HepG2 (cell line): Measurements from ENCODE around the gene ESPN. TPM values are rescaled to one million over a fixed set of nuclear protein-coding genes. Genes with fewer than 3 reads are reported as not detected.

Experiments
- CREM ChIP-seq, 2 experiments: sonication (generic) in 1 of 2; formaldehyde crosslinking in 1 of 2; IDR thresholded peaks; 2 replicates each; pipeline versions ENCODE4 v1.4.0 to v1.6.1; 2016 to 2020; ENCODE audit warnings: antibody characterized with exemption in 1 of 2, mild to moderate bottlenecking in 1 of 2, missing genetic modification reagents in 1 of 2
- NFKBIZ ChIP-seq: IDR thresholded peaks from 2 replicates; pipeline ENCODE4 v1.6.1; 2018; ENCODE audit warnings: missing genetic modification reagents, missing compliant biosample characterization
- NR2F6 ChIP-seq, 2 experiments: IDR thresholded peaks; 2 replicates each; pipeline ENCODE4 v1.6.1; 2016; ENCODE audit warnings: antibody characterized with exemption in 1 of 2, mild to moderate bottlenecking in 1 of 2
- SP2 ChIP-seq: sonication (generic); formaldehyde crosslinking; IDR thresholded peaks from 2 replicates; pipeline ENCODE4 v1.5.1; 2020; ENCODE audit warnings: mild to moderate bottlenecking, missing genetic modification reagents
- SP5 ChIP-seq: IDR thresholded peaks from 2 replicates; pipeline ENCODE4 v1.6.1; 2016; ENCODE audit warnings: low read depth, borderline replicate concordance
- ZNF260 ChIP-seq: sonication (generic); formaldehyde crosslinking; IDR thresholded peaks from 2 replicates; pipeline ENCODE4 v1.4.0; 2020; ENCODE audit warnings: missing genetic modification reagents, low read depth, mild to moderate bottlenecking, borderline replicate concordance
- polyA plus RNA-seq, 8 experiments: library from polyadenylated mRNA; depleted of rRNA in 3 of 8; stranded (reverse) in 7 of 8; unstranded in 1 of 8; fragments of >200 nt; fragmentation: Illumina TruSeq in 4 of 8; extraction: Trizol in 4 of 8; gene quantifications; 2 replicates each; pipeline versions ENCODE4 v1.2.1 to v1.2.3, GENCODE V29; 2011 to 2016; ENCODE audit warnings: low read depth in 4 of 8, missing spikeins in 1 of 8, mixed read lengths in 1 of 8; ENCODE audit not compliant: insufficient read depth in 1 of 8
- total RNA-seq, 5 experiments: library from RNA; depleted of rRNA; stranded (reverse); fragments of >200 nt; fragmentation: Illumina TruSeq; extraction: Trizol; gene quantifications; 2 replicates each; pipeline ENCODE4 v1.2.3, GENCODE V29; 2016; ENCODE audit warnings: low read depth in 1 of 5
- TF ChIP-seq, protein P1 (sequence below): sonication (generic); formaldehyde crosslinking; IDR thresholded peaks from 2 replicates; pipeline ENCODE4 v1.4.0; 2020; ENCODE audit warnings: mild to moderate bottlenecking, missing genetic modification reagents
- TF ChIP-seq, protein P2 (sequence below): IDR thresholded peaks from 2 replicates; pipeline ENCODE4 v1.6.1; 2018; ENCODE audit warnings: missing genetic modification reagents
- TF ChIP-seq, protein P3 (sequence below): sonication (generic); formaldehyde crosslinking; IDR thresholded peaks from 2 replicates; pipeline ENCODE4 v1.4.0; 2020; ENCODE audit warnings: mild to moderate bottlenecking, missing genetic modification reagents, borderline replicate concordance
- TF ChIP-seq, protein P4 (sequence below): sonication (generic); formaldehyde crosslinking; conservative IDR thresholded peaks from 2 replicates; pipeline ENCODE4 v1.5.0; 2020; ENCODE audit warnings: missing genetic modification reagents
- TF ChIP-seq, protein P5 (sequence below): sonication (generic); formaldehyde crosslinking; conservative IDR thresholded peaks from 2 replicates; pipeline ENCODE4 v1.4.0; 2020; ENCODE audit warnings: missing genetic modification reagents
- TF ChIP-seq, protein P6 (sequence below): IDR thresholded peaks from 2 replicates; pipeline ENCODE4 v1.6.1; 2012; ENCODE audit warnings: low read length, improper control_type of control experiment

ESPN gene
- total and polyA plus RNA-seq, 2 of the 13 experiments (the other 11 are each of a cell fraction or from before 2014, with no cell fraction given), result 48.6 to 54.2 TPM

DNA sequence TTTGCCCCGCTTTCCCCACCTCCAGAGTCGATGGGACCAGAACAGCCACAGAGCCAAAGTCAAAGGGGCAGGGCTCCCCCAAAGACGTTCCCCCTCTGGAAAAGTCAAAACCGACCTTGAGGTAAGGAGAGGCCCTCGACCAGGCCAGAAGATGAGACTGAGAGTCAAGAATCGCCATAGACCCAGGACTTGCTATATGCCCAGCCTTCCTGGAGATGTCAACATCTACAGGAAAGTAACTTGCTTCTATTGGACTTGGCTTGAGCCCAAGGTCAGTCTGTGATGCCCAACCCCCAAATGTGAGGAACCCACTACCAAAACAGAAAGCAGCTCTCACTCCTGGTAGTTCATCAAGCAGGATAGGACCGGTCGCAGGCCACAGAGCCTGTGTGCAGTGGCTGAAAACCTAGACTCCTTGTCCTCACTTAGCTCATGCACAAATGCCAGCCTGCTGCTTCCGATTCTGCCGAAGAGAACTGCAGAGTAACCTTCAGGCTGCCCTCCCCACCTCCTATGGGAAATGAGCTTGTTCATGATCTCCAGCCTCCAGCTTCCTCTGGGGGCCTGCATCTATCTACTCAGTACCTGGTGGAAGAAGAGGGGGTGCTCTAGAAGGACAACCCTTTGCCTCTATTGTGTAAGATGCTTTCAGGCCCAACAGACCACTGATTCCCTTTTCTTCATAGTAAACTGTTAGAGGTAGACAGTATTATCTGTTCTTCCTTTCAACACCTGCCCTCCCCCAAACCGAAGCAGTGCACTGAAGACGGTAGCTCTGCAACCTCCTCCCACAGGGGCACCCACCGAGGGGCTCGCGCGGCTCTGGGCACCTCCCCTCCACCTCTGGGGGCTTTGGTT is 32.4 kb upstream of the ESPN start (continued):
- TF ChIP-seq, protein P1, sequence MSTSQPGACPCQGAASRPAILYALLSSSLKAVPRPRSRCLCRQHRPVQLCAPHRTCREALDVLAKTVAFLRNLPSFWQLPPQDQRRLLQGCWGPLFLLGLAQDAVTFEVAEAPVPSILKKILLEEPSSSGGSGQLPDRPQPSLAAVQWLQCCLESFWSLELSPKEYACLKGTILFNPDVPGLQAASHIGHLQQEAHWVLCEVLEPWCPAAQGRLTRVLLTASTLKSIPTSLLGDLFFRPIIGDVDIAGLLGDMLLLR, result no peak
- no peak for TF ChIP-seq SP2 (CRISPR knock-in tag)
- TF ChIP-seq, protein P2, sequence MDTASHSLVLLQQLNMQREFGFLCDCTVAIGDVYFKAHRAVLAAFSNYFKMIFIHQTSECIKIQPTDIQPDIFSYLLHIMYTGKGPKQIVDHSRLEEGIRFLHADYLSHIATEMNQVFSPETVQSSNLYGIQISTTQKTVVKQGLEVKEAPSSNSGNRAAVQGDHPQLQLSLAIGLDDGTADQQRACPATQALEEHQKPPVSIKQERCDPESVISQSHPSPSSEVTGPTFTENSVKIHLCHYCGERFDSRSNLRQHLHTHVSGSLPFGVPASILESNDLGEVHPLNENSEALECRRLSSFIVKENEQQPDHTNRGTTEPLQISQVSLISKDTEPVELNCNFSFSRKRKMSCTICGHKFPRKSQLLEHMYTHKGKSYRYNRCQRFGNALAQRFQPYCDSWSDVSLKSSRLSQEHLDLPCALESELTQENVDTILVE, result no peak
- TF ChIP-seq NR2F6 (IDR thresholded peaks at IDR 0.05), result no peak
- no peak for TF ChIP-seq NR2F6 (CRISPR knock-in tag; IDR thresholded peaks at IDR 0.05)
- TF ChIP-seq, protein P3, sequence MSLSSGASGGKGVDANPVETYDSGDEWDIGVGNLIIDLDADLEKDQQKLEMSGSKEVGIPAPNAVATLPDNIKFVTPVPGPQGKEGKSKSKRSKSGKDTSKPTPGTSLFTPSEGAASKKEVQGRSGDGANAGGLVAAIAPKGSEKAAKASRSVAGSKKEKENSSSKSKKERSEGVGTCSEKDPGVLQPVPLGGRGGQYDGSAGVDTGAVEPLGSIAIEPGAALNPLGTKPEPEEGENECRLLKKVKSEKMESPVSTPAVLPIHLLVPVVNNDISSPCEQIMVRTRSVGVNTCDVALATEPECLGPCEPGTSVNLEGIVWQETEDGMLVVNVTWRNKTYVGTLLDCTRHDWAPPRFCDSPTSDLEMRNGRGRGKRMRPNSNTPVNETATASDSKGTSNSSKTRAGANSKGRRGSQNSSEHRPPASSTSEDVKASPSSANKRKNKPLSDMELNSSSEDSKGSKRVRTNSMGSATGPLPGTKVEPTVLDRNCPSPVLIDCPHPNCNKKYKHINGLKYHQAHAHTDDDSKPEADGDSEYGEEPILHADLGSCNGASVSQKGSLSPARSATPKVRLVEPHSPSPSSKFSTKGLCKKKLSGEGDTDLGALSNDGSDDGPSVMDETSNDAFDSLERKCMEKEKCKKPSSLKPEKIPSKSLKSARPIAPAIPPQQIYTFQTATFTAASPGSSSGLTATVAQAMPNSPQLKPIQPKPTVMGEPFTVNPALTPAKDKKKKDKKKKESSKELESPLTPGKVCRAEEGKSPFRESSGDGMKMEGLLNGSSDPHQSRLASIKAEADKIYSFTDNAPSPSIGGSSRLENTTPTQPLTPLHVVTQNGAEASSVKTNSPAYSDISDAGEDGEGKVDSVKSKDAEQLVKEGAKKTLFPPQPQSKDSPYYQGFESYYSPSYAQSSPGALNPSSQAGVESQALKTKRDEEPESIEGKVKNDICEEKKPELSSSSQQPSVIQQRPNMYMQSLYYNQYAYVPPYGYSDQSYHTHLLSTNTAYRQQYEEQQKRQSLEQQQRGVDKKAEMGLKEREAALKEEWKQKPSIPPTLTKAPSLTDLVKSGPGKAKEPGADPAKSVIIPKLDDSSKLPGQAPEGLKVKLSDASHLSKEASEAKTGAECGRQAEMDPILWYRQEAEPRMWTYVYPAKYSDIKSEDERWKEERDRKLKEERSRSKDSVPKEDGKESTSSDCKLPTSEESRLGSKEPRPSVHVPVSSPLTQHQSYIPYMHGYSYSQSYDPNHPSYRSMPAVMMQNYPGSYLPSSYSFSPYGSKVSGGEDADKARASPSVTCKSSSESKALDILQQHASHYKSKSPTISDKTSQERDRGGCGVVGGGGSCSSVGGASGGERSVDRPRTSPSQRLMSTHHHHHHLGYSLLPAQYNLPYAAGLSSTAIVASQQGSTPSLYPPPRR (CRISPR knock-in tag), result no peak
- TF ChIP-seq ZNF260 (CRISPR knock-in tag), result no peak
- TF ChIP-seq, protein P4, sequence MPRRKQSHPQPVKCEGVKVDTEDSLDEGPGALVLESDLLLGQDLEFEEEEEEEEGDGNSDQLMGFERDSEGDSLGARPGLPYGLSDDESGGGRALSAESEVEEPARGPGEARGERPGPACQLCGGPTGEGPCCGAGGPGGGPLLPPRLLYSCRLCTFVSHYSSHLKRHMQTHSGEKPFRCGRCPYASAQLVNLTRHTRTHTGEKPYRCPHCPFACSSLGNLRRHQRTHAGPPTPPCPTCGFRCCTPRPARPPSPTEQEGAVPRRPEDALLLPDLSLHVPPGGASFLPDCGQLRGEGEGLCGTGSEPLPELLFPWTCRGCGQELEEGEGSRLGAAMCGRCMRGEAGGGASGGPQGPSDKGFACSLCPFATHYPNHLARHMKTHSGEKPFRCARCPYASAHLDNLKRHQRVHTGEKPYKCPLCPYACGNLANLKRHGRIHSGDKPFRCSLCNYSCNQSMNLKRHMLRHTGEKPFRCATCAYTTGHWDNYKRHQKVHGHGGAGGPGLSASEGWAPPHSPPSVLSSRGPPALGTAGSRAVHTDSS (CRISPR knock-in tag), result no peak
- TF ChIP-seq NFKBIZ (CRISPR knock-in tag), result no peak
- TF ChIP-seq, protein P5, sequence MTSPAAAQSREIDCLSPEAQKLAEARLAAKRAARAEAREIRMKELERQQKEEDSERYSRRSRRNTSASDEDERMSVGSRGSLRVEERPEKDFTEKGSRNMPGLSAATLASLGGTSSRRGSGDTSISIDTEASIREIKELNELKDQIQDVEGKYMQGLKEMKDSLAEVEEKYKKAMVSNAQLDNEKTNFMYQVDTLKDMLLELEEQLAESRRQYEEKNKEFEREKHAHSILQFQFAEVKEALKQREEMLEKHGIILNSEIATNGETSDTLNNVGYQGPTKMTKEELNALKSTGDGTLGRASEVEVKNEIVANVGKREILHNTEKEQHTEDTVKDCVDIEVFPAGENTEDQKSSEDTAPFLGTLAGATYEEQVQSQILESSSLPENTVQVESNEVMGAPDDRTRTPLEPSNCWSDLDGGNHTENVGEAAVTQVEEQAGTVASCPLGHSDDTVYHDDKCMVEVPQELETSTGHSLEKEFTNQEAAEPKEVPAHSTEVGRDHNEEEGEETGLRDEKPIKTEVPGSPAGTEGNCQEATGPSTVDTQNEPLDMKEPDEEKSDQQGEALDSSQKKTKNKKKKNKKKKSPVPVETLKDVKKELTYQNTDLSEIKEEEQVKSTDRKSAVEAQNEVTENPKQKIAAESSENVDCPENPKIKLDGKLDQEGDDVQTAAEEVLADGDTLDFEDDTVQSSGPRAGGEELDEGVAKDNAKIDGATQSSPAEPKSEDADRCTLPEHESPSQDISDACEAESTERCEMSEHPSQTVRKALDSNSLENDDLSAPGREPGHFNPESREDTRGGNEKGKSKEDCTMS (CRISPR knock-in tag), result no peak
- TF ChIP-seq CREM (IDR thresholded peaks at IDR 0.05), result no peak
- no peak for TF ChIP-seq CREM (CRISPR knock-in tag; IDR thresholded peaks at IDR 0.05)
- TF ChIP-seq, protein P6, sequence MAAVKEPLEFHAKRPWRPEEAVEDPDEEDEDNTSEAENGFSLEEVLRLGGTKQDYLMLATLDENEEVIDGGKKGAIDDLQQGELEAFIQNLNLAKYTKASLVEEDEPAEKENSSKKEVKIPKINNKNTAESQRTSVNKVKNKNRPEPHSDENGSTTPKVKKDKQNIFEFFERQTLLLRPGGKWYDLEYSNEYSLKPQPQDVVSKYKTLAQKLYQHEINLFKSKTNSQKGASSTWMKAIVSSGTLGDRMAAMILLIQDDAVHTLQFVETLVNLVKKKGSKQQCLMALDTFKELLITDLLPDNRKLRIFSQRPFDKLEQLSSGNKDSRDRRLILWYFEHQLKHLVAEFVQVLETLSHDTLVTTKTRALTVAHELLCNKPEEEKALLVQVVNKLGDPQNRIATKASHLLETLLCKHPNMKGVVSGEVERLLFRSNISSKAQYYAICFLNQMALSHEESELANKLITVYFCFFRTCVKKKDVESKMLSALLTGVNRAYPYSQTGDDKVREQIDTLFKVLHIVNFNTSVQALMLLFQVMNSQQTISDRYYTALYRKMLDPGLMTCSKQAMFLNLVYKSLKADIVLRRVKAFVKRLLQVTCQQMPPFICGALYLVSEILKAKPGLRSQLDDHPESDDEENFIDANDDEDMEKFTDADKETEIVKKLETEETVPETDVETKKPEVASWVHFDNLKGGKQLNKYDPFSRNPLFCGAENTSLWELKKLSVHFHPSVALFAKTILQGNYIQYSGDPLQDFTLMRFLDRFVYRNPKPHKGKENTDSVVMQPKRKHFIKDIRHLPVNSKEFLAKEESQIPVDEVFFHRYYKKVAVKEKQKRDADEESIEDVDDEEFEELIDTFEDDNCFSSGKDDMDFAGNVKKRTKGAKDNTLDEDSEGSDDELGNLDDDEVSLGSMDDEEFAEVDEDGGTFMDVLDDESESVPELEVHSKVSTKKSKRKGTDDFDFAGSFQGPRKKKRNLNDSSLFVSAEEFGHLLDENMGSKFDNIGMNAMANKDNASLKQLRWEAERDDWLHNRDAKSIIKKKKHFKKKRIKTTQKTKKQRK, result no peak
- TF ChIP-seq SP5 (CRISPR knock-in tag), result no peak; the same call in 1 of the 2 replicates
